Kidney (tissue), 14 donors: ENCODE measurements around the gene LRRC53. TPM values are rescaled to one million over a fixed set of nuclear protein-coding genes. Genes with fewer than 3 reads are reported as not detected.
A peak's percentile ranks its signal among the peaks of the same experiment; 100 is the strongest.

Source experiments
- DNase-seq, 5 donors: peaks; one replicate each; pipeline ENCODE4 v3.0.0-alpha.2; 2013 to 2020
- FAIRE-seq: peaks from 2 replicates; lab custom pipeline; 2012; peaks lifted over from hg19 to GRCh38; lab: Jason Lieb, UNC
- H3K27ac ChIP-seq, 2 donors: one replicate each; pipeline ENCODE4 v1.7.0; 2013; ENCODE audit warnings: low read depth in 2 of 2, low read length in 2 of 2, inconsistent platforms in 1 of 2
- H3K27me3 ChIP-seq: one replicate; pipeline ENCODE4 v1.7.1; 2013; ENCODE audit warnings: low read length, inconsistent platforms; ENCODE audit not compliant: control insufficient read depth, insufficient read depth
- H3K36me3 ChIP-seq, 3 donors: one replicate each; pipeline versions ENCODE4 v1.7.0 to v1.7.1; 2013; ENCODE audit warnings: low read length in 3 of 3, control low read depth in 1 of 3, inconsistent platforms in 1 of 3; ENCODE audit not compliant: insufficient read depth in 3 of 3, control insufficient read depth in 2 of 3
- H3K4me1 ChIP-seq, 3 donors: one replicate each; pipeline versions ENCODE4 v1.7.0 to v1.7.1; 2013; ENCODE audit warnings: low read length in 3 of 3, inconsistent platforms in 1 of 3, low read depth in 1 of 3; ENCODE audit not compliant: control insufficient read depth in 2 of 3, insufficient read depth in 2 of 3
- H3K4me3 ChIP-seq, 3 donors: one replicate each; pipeline versions ENCODE4 v1.7.0 to v1.8.1; 2013; ENCODE audit warnings: low read length in 3 of 3, control low read depth in 1 of 3, inconsistent platforms in 1 of 3
- H3K9ac ChIP-seq, 3 donors: one replicate each; pipeline versions ENCODE4 v1.7.0 to v1.7.1; 2013; ENCODE audit warnings: low read length in 3 of 3, control low read depth in 1 of 3, inconsistent platforms in 1 of 3
- H3K9me3 ChIP-seq, 3 donors: one replicate each; pipeline versions ENCODE4 v1.7.0 to v1.7.1; 2013; ENCODE audit warnings: low read length in 3 of 3, control low read depth in 1 of 3, inconsistent platforms in 1 of 3; ENCODE audit not compliant: control insufficient read depth in 2 of 3, insufficient read depth in 1 of 3
- CTCF ChIP-seq: IDR thresholded peaks from 3 replicates; pipeline ENCODE4 v1.5.1; 2012; ENCODE audit warnings: mild to moderate bottlenecking, moderate library complexity, borderline replicate concordance; ENCODE audit not compliant: insufficient read depth; ENCODE audit errors: extremely low read depth
- intact Hi-C: fragments of 100-400 bp; cut with DNase I; formaldehyde crosslinking; loops from one replicate; pipeline ENCODE4 v1.11.1; 2022
- polyA plus RNA-seq: library from polyadenylated mRNA; stranded (reverse); fragments of 350-450 nt; fragmentation: Illumina TruSeq; extraction: RNeasy Lipid Tissue Mini Kit (QIAGEN cat#74804); gene quantifications from one replicate; pipeline ENCODE4 v1.2.3, GENCODE V29; 2014; ENCODE audit warnings: low read depth, low replicate concordance; ENCODE audit not compliant: insufficient read depth
- total RNA-seq: library from RNA; stranded (reverse); fragmentation: NEBNext Ultra II Directional; extraction: Animal tissue kit (Norgen Biotek cat#: 25700); gene quantifications from one replicate; pipeline ENCODE4 v1.2.1, GENCODE V29; 2021
- donor health status: control.
- donor health status: control.
- donor health status: control.
- donor health status: control.
- donor health status: control.
- donor health status: DM: yes; HTN: yes; CAD: no.
- donor health status: Normal renal cell carcinoma (clear cell type).

The LRRC53 gene
- total and polyA plus RNA-seq, 2 donors from 2014 or later = not detected

- intact Hi-C loops = no loop called here
- Histone ChIP-seq H3K4me3 (no peak overlapping the region), H3K27me3 (no peaks in the 10 kb centered on the region), H3K9ac (no peak overlapping the region), H3K9me3 (no peaks in the 10 kb centered on the region), H3K36me3 (no peaks in the 10 kb centered on the region), H3K27ac (no peak overlapping the region), H3K4me1 (no peaks in the 10 kb centered on the region)
- FAIRE-seq (no peak), DNase-seq (peak in 3 of 5 donors; percentile 35 to 64 (median 50))
- no peak for TF ChIP-seq CTCF
Measured at GRCh38 chr1:74470936-74471335, 41.5 kb downstream of the LRRC53 start.

DNA sequence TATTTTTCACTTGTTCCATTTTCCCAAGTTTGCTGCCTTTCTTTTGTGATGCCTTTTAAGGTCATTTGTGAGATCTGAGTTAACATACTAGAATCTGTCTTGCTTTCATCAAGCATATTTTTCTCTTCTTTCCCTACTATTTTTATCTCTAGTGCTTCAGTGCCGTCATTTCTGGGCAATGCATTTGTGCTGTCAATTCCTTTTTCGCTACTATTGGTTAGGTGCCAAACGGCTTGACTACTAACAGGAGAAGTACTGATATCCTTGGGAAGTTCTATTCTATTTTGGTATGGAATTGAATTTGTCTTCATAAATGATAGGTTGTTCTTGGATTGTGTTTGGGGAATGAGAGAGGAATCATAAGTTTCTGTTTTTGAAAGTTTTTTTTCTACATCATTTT lies 42.2 kb downstream of the LRRC53 start:
- intact Hi-C loops = no loop called here
- Histone ChIP-seq H3K9me3 (no peaks in the 10 kb centered on the region), H3K4me3 (no peak overlapping the region), H3K36me3 (no peaks in the 10 kb centered on the region), H3K4me1 (no peaks in the 10 kb centered on the region), H3K9ac (no peak overlapping the region), H3K27ac (no peak overlapping the region), H3K27me3 (no peaks in the 10 kb centered on the region)
- no peak for DNase-seq
- no peak for FAIRE-seq
- TF ChIP-seq CTCF = no peak

- H3K9ac ChIP-seq = no peak overlapping the region
- H3K4me3 ChIP-seq = no peak overlapping the region
- no peaks in the 10 kb centered on the region for H3K36me3 ChIP-seq
- intact Hi-C loops = no loop called here
- H3K4me1 ChIP-seq = no peaks in the 10 kb centered on the region
- H3K9me3 ChIP-seq = no peaks in the 10 kb centered on the region
- FAIRE-seq (peak; percentile 93), DNase-seq (peak in 2 of 5 donors; percentile 68 to 77)
- TF ChIP-seq CTCF = peak; percentile 31
- H3K27me3 ChIP-seq = no peaks in the 10 kb centered on the region
- no peak overlapping the region for H3K27ac ChIP-seq
Measured at GRCh38 chr1:74468982-74469603, 43.3 kb downstream of the LRRC53 start.
